Urinary bladder (tissue), 4 donors: ENCODE measurements around the gene ZDHHC4. TPM values are rescaled to one million over a fixed set of nuclear protein-coding genes. Genes with fewer than 3 reads are reported as not detected.

ENCODE experiments used
- DNase-seq: peaks from one replicate; pipeline ENCODE4 v3.0.0-alpha.2; 2015; ENCODE audit errors: extremely low spot score
- H3K27ac ChIP-seq: one replicate; pipeline ENCODE4 v1.5.1; 2013; ENCODE audit warnings: low read depth, mild to moderate bottlenecking, moderate library complexity
- H3K36me3 ChIP-seq: one replicate; pipeline ENCODE4 v1.6.1; 2013; ENCODE audit warnings: mild to moderate bottlenecking, moderate library complexity; ENCODE audit not compliant: insufficient read depth
- H3K4me1 ChIP-seq: one replicate; pipeline ENCODE4 v1.6.1; 2013; ENCODE audit warnings: mild to moderate bottlenecking, moderate library complexity; ENCODE audit not compliant: insufficient read depth
- H3K4me3 ChIP-seq: one replicate; pipeline ENCODE4 v1.5.1; 2013; ENCODE audit warnings: low read depth, low read length
- WGBS: extraction: QIAGEN DNeasy Blood & Tissue Kit; methylation state at CpG from one replicate; pipeline ENCODE4 v1.1.7; 2013; 5-methylcytosine and 5-hydroxymethylcytosine counted together
- polyA plus RNA-seq: library from polyadenylated mRNA; stranded (reverse); fragments of 200-250 nt; gene quantifications from one replicate; pipeline ENCODE4 v1.2.3, GENCODE V29; 2013
- total RNA-seq: library from RNA; depleted of rRNA; stranded (reverse); fragments of >200 nt; gene quantifications from one replicate; pipeline ENCODE4 v1.2.3, GENCODE V29; 2014
- donor health status: healthy with polysubstance abuse.
- donor health status: healthy.

ZDHHC4 gene
- total RNA-seq, result 52.0 TPM
- polyA plus RNA-seq, result 54.6 TPM

DNA sequence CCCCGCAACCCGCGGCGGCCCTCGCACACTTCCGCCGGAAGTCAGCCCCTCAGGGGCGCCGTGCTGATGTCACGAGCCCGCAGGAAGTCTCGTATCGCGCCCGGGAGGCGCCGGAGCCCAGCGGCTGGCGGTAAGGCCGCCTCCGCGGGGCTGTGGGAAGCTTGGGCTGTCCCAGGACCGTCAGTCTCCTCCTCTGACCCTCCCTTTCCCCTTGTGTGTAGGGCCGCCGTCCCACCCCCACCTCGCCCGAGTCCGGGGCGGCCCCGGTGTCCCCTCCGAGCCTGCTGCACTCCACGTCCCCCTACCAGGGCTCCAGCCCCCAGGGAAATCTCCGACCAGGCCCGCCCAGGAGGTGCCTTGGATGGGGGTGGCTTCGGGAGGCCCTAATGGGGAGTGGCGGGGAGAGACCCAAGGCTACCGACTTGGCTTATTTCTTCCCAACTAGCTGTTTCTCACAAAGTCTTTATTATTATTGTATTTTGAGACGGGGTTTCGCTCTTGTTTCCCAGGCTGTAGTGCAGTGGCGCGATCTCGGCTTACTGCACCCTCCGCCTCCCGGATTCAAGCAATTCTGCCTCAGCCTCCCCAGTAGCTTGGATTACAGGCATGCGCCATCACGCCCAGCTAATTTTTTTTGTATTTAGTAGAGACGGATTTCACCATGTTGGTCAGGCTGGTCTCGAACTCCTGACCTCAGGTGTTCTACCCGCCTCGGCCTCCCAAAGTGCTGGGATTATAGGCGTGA, at the start of gene ZDHHC4:
ZDHHC4 (plus strand) TSS at position 86 of the 745 bp plus-strand sequence. CDS start 3,108 bp downstream, outside the sequence.
- 11% methylated on average over 51 of the region's 51 CpGs for WGBS
- DNase-seq, result peak; percentile 45
- peak within 1 kb of the TSS; percentile 94 for H3K27ac ChIP-seq
- peak within 1 kb of the TSS; percentile 66 for H3K4me3 ChIP-seq
- no peaks in the 10 kb centered on the region for H3K36me3 ChIP-seq
- H3K4me1 ChIP-seq, result no peaks in the 10 kb centered on the region

DNA sequence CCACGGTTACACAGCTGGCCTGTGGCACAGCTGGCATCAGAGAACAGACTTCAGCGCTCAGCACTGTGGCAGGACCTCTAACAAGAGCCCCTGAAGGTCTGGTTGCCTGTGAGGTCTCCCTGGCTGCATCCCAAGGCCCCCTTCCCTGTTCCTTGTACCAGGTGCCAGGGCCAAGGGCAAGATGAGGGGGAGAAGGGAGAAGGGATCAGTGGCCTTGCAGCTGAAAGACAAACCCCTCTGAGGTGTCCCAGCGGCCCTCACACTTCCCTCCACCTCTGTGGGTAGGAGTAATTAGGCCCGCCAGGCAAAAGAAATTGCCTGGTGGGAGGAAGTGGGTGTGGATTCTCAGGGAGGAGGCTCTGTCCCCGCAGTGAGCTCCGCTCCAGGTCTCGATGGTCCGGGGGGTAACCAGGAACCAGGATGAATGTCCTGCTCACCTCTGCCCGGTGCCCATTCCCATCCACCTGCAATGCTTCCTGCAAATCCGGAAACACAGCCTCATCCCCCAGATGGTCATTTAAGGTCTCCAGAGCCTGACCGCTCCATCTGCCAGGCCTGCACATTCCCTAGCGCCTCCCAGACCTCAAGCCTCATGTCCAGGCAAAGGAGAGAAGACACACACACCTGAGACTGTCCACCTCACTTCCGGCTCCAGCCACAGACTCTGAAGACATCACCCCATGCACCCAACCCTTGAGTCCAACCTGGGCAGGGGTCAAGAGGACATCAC, 48.7 kb upstream of the ZDHHC4 start:
- no peak for DNase-seq
- 78% methylated on average over 13 of the region's 13 CpGs for WGBS
- no peak overlapping the region for H3K4me3 ChIP-seq
- no peaks in the 10 kb centered on the region for H3K36me3 ChIP-seq
- no peak overlapping the region for H3K27ac ChIP-seq
- H3K4me1 ChIP-seq, result no peaks in the 10 kb centered on the region

DNA sequence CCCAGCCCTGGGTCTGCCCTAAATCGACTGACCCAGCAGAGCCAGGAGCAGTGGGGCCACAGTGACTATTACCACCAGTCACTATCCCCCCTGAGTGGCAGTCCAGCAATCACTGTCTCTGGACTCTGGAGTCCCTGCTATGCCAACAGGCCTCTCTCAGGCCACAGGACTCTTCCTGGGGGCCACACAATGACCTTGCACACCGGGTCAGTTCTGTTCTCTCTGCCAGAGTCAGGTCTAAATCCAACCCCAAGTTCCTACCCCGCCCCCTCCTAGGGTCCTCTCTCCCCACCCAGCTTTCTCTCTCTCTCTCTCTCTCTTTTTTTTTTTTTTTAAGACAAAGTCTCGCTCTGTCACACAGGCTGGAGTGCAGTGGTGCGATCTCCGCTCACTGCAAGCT, 47.6 kb upstream of the ZDHHC4 start:
- Histone ChIP-seq H3K4me3 (no peak overlapping the region), H3K4me1 (no peaks in the 10 kb centered on the region), H3K36me3 (no peaks in the 10 kb centered on the region), H3K27ac (no peak overlapping the region)
- 57% methylated on average over 6 of the region's 6 CpGs for WGBS
- DNase-seq, result no peak

DNA sequence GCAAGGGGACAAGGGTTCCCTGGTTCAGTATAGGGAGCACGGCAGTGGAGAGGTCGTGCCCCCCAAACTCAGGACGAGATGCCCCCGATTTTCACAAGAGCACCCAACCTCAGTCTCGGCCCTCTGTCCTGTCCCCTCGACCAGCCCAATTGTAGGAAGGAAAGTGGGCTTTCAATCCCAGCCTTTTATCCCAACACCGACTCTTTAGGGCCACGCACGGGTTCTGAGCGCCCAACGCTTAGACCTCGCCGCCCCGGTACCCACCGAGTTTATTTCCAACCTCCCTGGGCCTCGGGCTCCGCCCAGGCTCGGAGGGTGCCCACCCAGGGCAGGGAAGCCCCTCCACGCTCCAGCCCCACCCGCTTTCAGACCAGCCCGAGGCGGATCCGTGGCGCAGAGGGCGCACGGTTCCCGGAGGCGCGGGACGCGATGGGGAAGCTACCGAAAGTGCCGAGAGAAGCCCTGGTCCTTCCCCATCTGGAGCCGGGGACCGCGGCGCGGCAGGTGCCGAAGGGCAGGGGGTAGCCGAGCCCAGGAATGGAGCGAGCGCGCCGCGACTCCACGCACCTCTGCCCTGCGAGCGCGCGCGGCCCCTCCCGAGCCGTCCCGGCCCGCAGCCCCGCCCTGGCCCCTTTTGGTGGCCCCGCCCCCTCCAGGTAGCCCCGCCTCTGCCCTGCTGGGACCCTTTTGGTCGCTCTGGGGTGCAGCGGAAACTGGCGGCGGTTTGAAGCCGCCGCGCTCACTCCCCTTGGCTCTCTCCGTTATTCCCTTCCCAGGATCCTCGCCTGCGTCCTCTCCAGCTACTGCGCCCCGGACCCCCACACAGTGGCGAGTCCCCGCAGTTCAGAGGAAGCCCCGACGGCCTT, 46.4 kb upstream of the ZDHHC4 start:
- no peak for DNase-seq
- Histone ChIP-seq H3K36me3 (no peaks in the 10 kb centered on the region), H3K4me1 (no peaks in the 10 kb centered on the region), H3K27ac (no peak overlapping the region), H3K4me3 (peak overlapping the region; percentile 14)
- WGBS, result 1% methylated on average over 74 of the region's 74 CpGs

DNA sequence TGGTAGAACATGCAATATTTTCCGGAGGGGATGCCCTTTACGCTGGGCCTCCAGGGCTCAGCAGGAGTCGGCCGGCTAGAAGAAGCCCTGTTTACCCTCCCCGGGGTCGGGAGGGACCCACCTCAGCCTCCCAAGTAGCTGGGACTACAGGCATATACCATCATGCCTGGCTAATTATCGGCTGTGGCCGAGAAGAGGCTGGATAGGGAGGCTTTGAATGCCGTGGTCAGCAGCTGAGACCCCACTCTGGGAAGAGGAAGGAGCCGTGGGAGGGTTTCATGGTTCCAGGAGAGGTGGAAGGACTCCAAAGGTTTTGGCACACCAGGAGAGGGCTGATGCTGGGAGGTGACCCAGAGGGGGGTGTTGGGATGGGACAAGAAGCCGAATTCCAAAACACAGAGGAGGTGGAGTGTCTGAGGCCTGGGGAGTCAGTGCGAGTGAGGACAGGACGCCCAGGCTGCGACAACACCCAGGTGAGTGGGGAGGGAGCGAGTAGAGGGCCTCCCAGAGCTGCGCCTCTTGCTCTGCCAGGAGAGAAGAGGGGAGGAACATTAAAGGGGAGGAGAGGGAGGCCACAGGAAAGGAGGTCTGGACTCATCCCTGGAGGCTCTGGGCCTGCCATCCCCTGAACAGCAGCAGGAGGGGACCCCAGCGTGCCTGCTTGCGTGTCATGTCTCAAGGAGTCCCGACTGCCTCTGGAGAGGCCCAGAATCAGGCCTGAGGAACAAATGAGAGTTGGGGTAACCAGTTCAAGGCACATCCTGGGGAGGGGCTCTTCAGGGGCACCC, 45.6 kb upstream of the ZDHHC4 start:
- 33% methylated on average over 19 of the region's 19 CpGs for WGBS
- Histone ChIP-seq H3K4me1 (no peaks in the 10 kb centered on the region), H3K4me3 (no peak overlapping the region), H3K27ac (no peak overlapping the region), H3K36me3 (no peaks in the 10 kb centered on the region)
- no peak for DNase-seq

DNA sequence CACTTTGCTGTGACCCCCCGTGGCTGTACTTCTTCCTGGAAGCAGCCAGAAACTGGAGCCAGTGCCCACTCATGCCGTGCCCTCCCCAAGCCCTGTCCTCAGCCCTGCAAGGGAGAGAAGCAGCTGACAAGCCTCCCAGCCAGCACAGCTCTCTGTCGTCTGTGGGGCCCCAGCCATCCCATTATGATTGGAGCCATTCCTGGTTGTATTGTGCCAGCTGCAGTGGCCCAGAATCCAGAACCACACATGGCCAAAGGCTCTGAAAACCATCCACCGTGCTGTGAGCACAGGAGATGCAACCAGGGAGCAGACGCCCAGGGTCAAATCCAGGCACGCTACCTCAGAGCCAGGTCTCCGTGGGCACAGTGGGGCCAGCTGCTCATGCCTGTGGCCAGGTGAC, 44.7 kb upstream of the ZDHHC4 start:
- Histone ChIP-seq H3K4me3 (no peak overlapping the region), H3K4me1 (no peaks in the 10 kb centered on the region), H3K27ac (no peak overlapping the region), H3K36me3 (no peaks in the 10 kb centered on the region)
- WGBS, result 54% methylated on average over 7 of the region's 7 CpGs
- DNase-seq, result no peak

DNA sequence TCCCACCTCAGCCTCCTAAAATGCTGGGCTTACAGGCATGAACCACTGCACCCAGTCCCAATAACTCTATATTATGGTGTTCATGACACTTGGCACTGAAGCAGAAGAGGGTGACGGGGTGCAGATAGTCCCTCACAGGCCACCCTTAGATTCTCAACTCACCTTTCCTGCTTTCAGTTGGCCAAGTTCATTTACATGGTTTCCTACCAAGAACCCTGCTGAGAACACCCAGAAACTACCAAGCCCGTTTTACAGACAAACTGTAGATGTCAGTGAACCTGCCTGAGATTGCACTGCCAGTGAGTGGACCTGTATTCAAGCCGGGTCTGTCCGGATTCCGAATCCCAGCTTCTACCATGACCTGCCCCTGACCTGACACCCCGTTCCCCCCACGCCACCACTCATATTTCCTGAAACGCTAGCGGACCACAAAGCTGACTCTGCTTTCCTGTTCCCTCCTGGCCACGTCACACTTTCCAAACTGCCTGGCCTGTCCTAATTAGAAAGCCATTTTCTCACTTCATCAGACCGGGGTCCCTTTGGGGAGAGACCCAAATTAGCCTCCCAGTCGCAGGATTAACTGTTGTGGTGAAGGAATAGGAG, 43.3 kb upstream of the ZDHHC4 start:
- WGBS, result 39% methylated on average over 12 of the region's 12 CpGs
- DNase-seq, result no peak
- H3K4me3 ChIP-seq, result no peak overlapping the region
- H3K36me3 ChIP-seq, result no peaks in the 10 kb centered on the region
- H3K4me1 ChIP-seq, result no peaks in the 10 kb centered on the region
- no peak overlapping the region for H3K27ac ChIP-seq

DNA sequence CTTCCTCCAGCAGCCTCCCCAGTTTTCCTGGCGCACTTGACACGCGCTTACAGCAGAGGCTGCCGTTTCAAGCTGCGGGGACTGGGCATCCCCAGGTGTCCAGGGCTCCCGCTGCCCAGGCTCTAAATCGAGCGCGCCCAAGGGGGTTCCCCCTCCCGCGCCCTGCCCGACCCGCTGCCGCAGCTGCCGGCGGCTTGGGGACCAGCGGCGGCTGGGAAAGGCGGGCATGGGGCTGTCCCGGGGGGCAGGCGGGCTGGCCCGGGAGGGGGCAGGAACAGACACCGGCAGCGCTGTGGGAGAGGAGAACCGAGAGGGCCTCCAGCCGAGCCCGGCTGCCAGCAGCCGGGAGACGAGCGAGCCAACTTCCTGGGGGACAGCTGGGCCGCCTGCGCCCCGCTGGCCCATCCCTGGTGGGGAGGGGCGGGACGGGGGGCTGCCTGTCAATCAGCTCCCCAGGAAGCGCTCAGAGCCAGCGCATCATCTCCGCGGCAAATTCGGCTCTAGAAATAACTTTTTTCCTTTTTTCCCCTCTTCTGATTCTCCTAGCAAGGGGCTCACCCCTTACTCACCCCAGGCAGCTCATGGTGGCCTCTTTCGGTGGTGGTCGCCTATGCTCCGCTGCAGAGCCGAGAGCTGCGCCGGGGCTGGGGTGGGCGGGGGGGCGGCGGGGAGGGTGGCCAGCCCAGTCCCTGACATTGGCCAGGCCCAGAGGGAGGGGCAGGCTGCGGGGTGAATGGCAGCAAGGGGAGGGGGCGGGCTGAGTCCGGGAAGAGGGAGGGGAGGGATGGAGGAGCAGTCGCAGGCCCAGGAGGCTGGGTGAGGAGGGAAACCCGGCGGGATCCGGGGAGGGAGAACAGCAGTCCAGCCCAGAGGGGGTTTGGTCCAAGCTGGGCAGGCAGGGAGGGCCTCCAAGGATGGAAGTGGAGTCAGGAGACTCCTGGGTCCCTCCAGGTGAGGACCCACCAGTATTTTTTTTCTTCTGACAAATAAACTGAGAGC, 40.7 kb upstream of the ZDHHC4 start:
- no peak overlapping the region for H3K27ac ChIP-seq
- no peak for DNase-seq
- H3K4me1 ChIP-seq, result no peaks in the 10 kb centered on the region
- peak overlapping the region; percentile 24 for H3K4me3 ChIP-seq
- WGBS, result 1% methylated on average over 56 of the region's 56 CpGs
- no peaks in the 10 kb centered on the region for H3K36me3 ChIP-seq

DNA sequence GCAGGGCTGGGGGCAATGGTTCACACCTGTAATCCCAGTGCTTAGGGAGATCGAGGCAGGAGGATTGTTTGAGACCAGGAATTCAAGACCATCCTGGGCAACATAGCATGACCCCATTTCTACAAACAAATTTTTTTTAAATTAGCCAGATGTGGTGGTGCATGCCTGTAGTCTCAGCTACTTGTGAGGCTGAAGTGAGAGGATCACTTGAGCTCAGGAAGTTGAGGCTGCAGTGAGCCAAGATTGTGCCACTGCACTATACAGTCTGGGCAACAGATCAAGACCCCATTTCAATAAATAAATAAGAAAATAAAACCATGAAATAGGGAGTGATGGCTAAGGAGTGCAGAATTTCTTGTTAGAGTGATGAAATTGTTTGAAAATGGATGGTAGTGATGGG, 34.9 kb upstream of the ZDHHC4 start:
- no peak for DNase-seq
- no peak overlapping the region for H3K4me3 ChIP-seq
- no peaks in the 10 kb centered on the region for H3K4me1 ChIP-seq
- WGBS, result 83% methylated on average over 1 of the region's 1 CpG
- H3K27ac ChIP-seq, result no peak overlapping the region
- no peaks in the 10 kb centered on the region for H3K36me3 ChIP-seq

DNA sequence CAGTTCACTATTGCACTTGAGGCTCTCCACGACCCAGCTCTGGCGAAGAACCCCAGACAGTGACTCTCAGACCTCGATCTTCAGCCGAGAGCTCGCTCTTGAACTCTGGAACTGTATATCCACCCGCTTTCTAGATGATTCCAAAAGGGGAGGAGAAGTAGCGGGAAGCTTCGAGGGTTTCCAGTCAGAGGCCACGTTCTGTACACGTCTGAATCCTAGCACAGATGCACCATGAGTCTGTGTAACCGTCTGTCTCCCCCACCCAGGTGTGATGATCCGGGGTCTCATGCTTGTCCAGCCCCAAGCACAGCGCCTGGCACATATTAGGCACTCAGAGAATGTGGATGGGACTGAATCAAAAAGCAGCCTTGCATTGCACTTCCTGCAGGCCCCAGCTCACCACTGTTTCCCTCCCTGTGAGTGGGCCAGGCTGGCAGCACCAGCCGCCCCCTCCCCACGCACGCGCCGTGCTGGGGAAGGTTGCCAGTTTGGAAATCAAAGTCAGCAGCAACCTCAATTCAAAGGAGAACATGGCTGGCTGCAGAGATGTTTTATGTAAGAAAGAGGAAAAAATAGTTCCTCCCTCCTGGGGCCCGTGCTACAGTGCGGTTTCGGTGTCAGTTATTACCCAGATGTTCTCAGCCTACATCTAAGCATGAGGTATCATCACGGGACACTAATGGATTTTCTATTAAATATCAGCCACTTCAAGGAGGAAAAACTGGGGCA, 31.7 kb upstream of the ZDHHC4 start:
- Histone ChIP-seq H3K4me1 (no peaks in the 10 kb centered on the region), H3K4me3 (no peak overlapping the region), H3K27ac (no peak overlapping the region), H3K36me3 (no peaks in the 10 kb centered on the region)
- no peak for DNase-seq
- 83% methylated on average over 22 of the region's 22 CpGs for WGBS

DNA sequence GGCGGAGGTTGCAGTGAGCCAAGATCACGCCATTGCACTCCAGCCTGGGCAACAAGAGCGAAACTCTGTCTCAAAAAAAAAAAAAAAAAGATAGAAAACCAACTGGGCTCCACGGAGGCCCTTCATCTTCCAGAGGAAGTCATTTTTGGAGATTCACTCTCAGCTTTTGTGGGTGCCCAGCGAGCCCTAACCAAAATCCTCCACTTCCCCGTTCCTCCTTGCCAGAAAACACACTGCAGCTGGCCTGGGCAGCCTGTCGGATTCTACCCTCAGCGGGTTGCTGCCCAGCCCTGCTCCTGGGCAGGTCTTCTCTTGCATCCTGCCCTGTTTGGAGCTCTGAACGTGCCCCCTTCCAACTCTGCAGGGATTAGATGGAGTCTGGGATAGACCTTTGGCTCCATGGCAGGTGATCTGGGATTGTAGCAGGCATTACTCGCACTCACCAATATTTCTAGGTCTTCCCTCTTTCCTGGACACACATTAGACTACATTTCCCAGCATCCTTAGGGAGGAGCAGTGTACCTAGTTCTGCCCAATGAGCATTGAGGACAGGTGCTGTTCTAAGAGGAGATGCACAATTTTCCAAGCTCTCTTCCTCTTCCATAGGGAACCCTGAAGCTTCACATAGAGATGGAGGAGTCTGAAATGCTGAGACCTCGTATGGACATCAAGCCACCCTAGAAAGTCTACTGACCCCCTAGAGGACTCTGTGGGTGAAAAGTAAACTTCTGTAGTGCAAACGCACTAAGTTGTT, 30.6 kb upstream of the ZDHHC4 start:
- no peak overlapping the region for H3K4me3 ChIP-seq
- no peaks in the 10 kb centered on the region for H3K4me1 ChIP-seq
- H3K36me3 ChIP-seq, result no peaks in the 10 kb centered on the region
- WGBS, result 72% methylated on average over 11 of the region's 12 CpGs
- H3K27ac ChIP-seq, result no peak overlapping the region
- no peak for DNase-seq
